HEK293T (cell line): ENCODE results near the gene ZNF597.
A peak's percentile ranks its signal among the peaks of the same experiment; 100 is the strongest.

Source experiments
- CTCF ChIA-PET: fragments of 350-600 bp; formaldehyde crosslinking; extraction: SDS; loops from one replicate; lab custom pipeline; 2021; ENCODE audit warnings: antibody characterized with exemption, inconsistent platforms; lab: Yijun Ruan, JAX
- POLR2A ChIA-PET: fragments of 350-600 bp; formaldehyde crosslinking; extraction: SDS; loops from one replicate; lab custom pipeline; 2020; ENCODE audit warnings: antibody characterized with exemption, inconsistent platforms; lab: Yijun Ruan, JAX
- DNase-seq: peaks from one replicate; pipeline ENCODE4 v3.0.0; 2012; ENCODE audit warnings: mixed read lengths; ENCODE audit errors: extremely low spot score
- ARNT ChIP-seq: fragments of 450-650 bp; IDR thresholded peaks from 2 replicates; pipeline ENCODE4 v1.6.1; 2017; ENCODE audit warnings: mild to moderate bottlenecking
- BHLHE40 ChIP-seq: fragments of 450-650 bp; IDR thresholded peaks from 2 replicates; pipeline ENCODE4 v1.6.1; 2016; ENCODE audit warnings: mild to moderate bottlenecking, moderate library complexity, borderline replicate concordance
- CTBP1 ChIP-seq: fragments of 450-650 bp; IDR thresholded peaks from 2 replicates; pipeline ENCODE4 v1.6.1; 2016; ENCODE audit warnings: borderline replicate concordance
- ELF4 ChIP-seq: fragments of 450-650 bp; IDR thresholded peaks from 2 replicates; pipeline ENCODE4 v1.6.1; 2017; ENCODE audit warnings: antibody characterized with exemption
- FOXA1 ChIP-seq: fragments of 450-650 bp; IDR thresholded peaks from 2 replicates; pipeline ENCODE4 v1.6.1; 2016; ENCODE audit warnings: mild to moderate bottlenecking
- FOXK2 ChIP-seq: fragments of 450-650 bp; IDR thresholded peaks from 2 replicates; pipeline ENCODE4 v1.6.1; 2016; ENCODE audit warnings: mild to moderate bottlenecking
- FOXM1 ChIP-seq: fragments of 450-650 bp; IDR thresholded peaks from 2 replicates; pipeline ENCODE4 v1.6.1; 2017; ENCODE audit warnings: mild to moderate bottlenecking, borderline replicate concordance
- HDGF ChIP-seq: fragments of 450-650 bp; IDR thresholded peaks from 2 replicates; pipeline ENCODE4 v1.6.1; 2017; ENCODE audit warnings: antibody characterized with exemption, borderline replicate concordance
- L3MBTL2 ChIP-seq: fragments of 450-650 bp; conservative IDR thresholded peaks from 2 replicates; pipeline ENCODE4 v1.6.1; 2016; ENCODE audit warnings: mild to moderate bottlenecking
- LEF1 ChIP-seq: fragments of 450-650 bp; IDR thresholded peaks from 2 replicates; pipeline ENCODE4 v1.6.1; 2017; ENCODE audit warnings: mild to moderate bottlenecking, borderline replicate concordance
- NFRKB ChIP-seq: fragments of 450-650 bp; IDR thresholded peaks from 2 replicates; pipeline ENCODE4 v1.6.1; 2016; ENCODE audit warnings: mild to moderate bottlenecking, moderate library complexity
- PKNOX1 ChIP-seq: fragments of 450-650 bp; IDR thresholded peaks from 2 replicates; pipeline ENCODE4 v1.6.1; 2016
- SP1 ChIP-seq: fragments of 450-650 bp; IDR thresholded peaks from 2 replicates; pipeline ENCODE4 v1.6.1; 2017
- SUZ12 ChIP-seq: fragments of 450-650 bp; IDR thresholded peaks from 2 replicates; pipeline ENCODE4 v1.6.1; 2016; ENCODE audit warnings: mild to moderate bottlenecking
- TARDBP ChIP-seq: fragments of 450-650 bp; IDR thresholded peaks from 2 replicates; pipeline ENCODE4 v1.6.1; 2016
- ZNF384 ChIP-seq: fragments of 450-650 bp; IDR thresholded peaks from 2 replicates; pipeline ENCODE4 v1.6.1; 2016

ZNF597 gene

GRCh38 chr16:3431779-3432219 lies 11.5 kb downstream of the ZNF597 start:
- POLR2A ChIA-PET = no interaction called here
- CTCF ChIA-PET = no interaction called here
- no peak for TF ChIP-seq SP1
- DNase-seq = no peak

GRCh38 chr16:3413730-3414379 lies 29.4 kb downstream of the ZNF597 start:
- no peak for TF ChIP-seq ZNF384
- no peak for TF ChIP-seq LEF1
- no peak for TF ChIP-seq L3MBTL2
- no peak for TF ChIP-seq CTBP1
- TF ChIP-seq TARDBP = no peak
- DNase-seq = no peak

GRCh38 chr16:3408561-3409197 lies 34.6 kb downstream of the ZNF597 start:
- ChIA-PET POLR2A (no interaction called here), CTCF (no interaction called here)
- no peak for DNase-seq
- TF ChIP-seq FOXA1 (no peak), FOXK2 (no peak)

More at GRCh38 chr16:3413730-3414379, 29.4 kb downstream of the ZNF597 start:
- CTCF ChIA-PET = no interaction called here
- POLR2A ChIA-PET = no interaction called here

- DNase-seq = peak; percentile 40
- CTCF ChIA-PET = no interaction called here
- POLR2A ChIA-PET = interaction anchor here (1.1 to 2.3 kb wide), 7 partner anchors 8 to 267 kb away, joined by 3 to 13 read pairs (median 6); partner anchors contain the start of genes NAA60, ZNF213, ZNF263 and ZNF597
- TF ChIP-seq HDGF (no peak), FOXK2 (no peak), L3MBTL2 (no peak), CTBP1 (no peak), FOXM1 (no peak)
Observed at GRCh38 chr16:3401719-3402397, 41.4 kb downstream of the ZNF597 start.

- ChIA-PET POLR2A (interaction anchor here (0.6 to 2.3 kb wide), 11 partner anchors 9 to 266 kb away, joined by 3 to 13 read pairs (median 4); partner anchors contain the start of genes NAA60, ZNF213, ZNF263 and ZNF597), CTCF (no interaction called here)
- peak; percentile 57; the same call in 1 of the 2 replicates for TF ChIP-seq SP1
- TF ChIP-seq ELF4 = peak; percentile 51; the same call in 1 of the 2 replicates
- TF ChIP-seq ARNT = no peak
- no peak for TF ChIP-seq CTBP1
- TF ChIP-seq FOXA1 = no peak
- TF ChIP-seq FOXK2 = no peak
- TF ChIP-seq NFRKB = no peak
- no peak for TF ChIP-seq ZNF384
- no peak for TF ChIP-seq TARDBP
- peak; percentile 100 for TF ChIP-seq PKNOX1
- peak; percentile 53; the same call in 1 of the 2 replicates for TF ChIP-seq L3MBTL2
- TF ChIP-seq SUZ12 = no peak
- no peak for TF ChIP-seq FOXM1
- TF ChIP-seq HDGF = peak; percentile 91; the same call in 1 of the 2 replicates
- TF ChIP-seq BHLHE40 = no peak
- TF ChIP-seq LEF1 = no peak
- peak; percentile 100 for DNase-seq
Observed at GRCh38 chr16:3400779-3401688, 42.3 kb downstream of the ZNF597 start, which contains the start of the genes ZNF174 and ZSCAN32. ZNF174 (plus strand) TSS chr16:3401215; CDS start chr16:3402005, 790 bp downstream. ZSCAN32 (minus strand) TSS chr16:3401004; CDS start chr16:3397557, 3,447 bp downstream.

GRCh38 chr16:3400446-3400778 lies 42.9 kb downstream of the ZNF597 start:
- no peak for DNase-seq
- TF ChIP-seq FOXA1 = no peak
- TF ChIP-seq LEF1 = no peak
- no peak for TF ChIP-seq ARNT
- TF ChIP-seq ELF4 = no peak
- ChIA-PET POLR2A (interaction anchor here (1.0 to 2.3 kb wide), 8 partner anchors 9 to 210 kb away, joined by 3 to 13 read pairs (median 6); partner anchors contain the start of genes NAA60, ZNF263 and ZNF597), CTCF (no interaction called here)
